CD14-positive monocyte (primary cell): ENCODE results near the gene ANTXRL. TPM values are rescaled to one million over a fixed set of nuclear protein-coding genes. Genes with fewer than 3 reads are reported as not detected.
"Not testable (repeated sequence)": the region's sequence is repeated elsewhere in the genome, so short reads cannot be mapped to it uniquely, and the experiment has no call there.

Experiments used
- DNase-seq, 3 donors: peaks; one replicate each; pipeline ENCODE4 v3.0.0-alpha.2; 2011 to 2022
- H2AFZ ChIP-seq: 2 replicates; pipeline ENCODE4 v1.6.0; 2012; ENCODE audit warnings: mild to moderate bottlenecking, low read depth, low read length, inconsistent platforms; ENCODE audit not compliant: insufficient read depth, poor library complexity, severe bottlenecking
- H3K27ac ChIP-seq, 2 donors: 1 replicate in 1 of 2; 2 replicates in 1 of 2; pipeline ENCODE4 v1.5.1; 2012 to 2013; ENCODE audit warnings: low read length in 2 of 2, control low read depth in 1 of 2, inconsistent platforms in 1 of 2, low read depth in 1 of 2, mild to moderate bottlenecking in 1 of 2
- H3K27me3 ChIP-seq, 2 donors: one replicate each; pipeline versions ENCODE4 v1.6.0 to v1.6.1; 2011 to 2013; ENCODE audit warnings: low read length in 2 of 2; ENCODE audit not compliant: control insufficient read depth in 2 of 2, insufficient read depth in 2 of 2
- H3K36me3 ChIP-seq, 2 donors: replicated peaks in 1 of 2; 1 replicate in 1 of 2; 2 replicates in 1 of 2; pipeline versions ENCODE4 v1.5.1 to v1.6.1; 2012 to 2013; ENCODE audit warnings: low read length in 2 of 2, control low read depth in 1 of 2, inconsistent platforms in 1 of 2, mild to moderate bottlenecking in 1 of 2; ENCODE audit not compliant: insufficient read depth in 2 of 2, control insufficient read depth in 1 of 2
- H3K4me1 ChIP-seq, 2 donors: 1 replicate in 1 of 2; 2 replicates in 1 of 2; pipeline versions ENCODE4 v1.5.1 to v1.6.1; 2012 to 2013; ENCODE audit warnings: low read length in 2 of 2, control low read depth in 1 of 2, inconsistent platforms in 1 of 2, mild to moderate bottlenecking in 1 of 2, moderate library complexity in 1 of 2; ENCODE audit not compliant: insufficient read depth in 2 of 2, control insufficient read depth in 1 of 2
- H3K4me2 ChIP-seq: replicated peaks from 2 replicates; pipeline ENCODE3; 2012; ENCODE audit warnings: low read length, moderate library complexity, mild to moderate bottlenecking; ENCODE audit not compliant: poor library complexity, severe bottlenecking; ENCODE audit errors: extremely low read depth
- H3K4me3 ChIP-seq, 3 experiments: fragments of 200-600 bp in 1 of 3; sonication (generic) in 1 of 3; replicated peaks in 1 of 3; 1 replicate in 2 of 3; 2 replicates in 1 of 3; pipeline ENCODE4 v1.5.1; 2011 to 2013; ENCODE audit warnings: low read length in 3 of 3, mild to moderate bottlenecking in 3 of 3, control low read depth in 2 of 3, low read depth in 2 of 3, inconsistent platforms in 1 of 3, moderate library complexity in 1 of 3
- H3K79me2 ChIP-seq: 2 replicates; pipeline ENCODE4 v1.6.0; 2012; ENCODE audit warnings: mild to moderate bottlenecking, control low read depth, inconsistent platforms, low read length, moderate library complexity; ENCODE audit not compliant: insufficient read depth
- H3K9ac ChIP-seq: 2 replicates; pipeline ENCODE4 v1.6.0; 2017; ENCODE audit warnings: low read length, mild to moderate bottlenecking; ENCODE audit not compliant: insufficient read depth, poor library complexity, severe bottlenecking
- H3K9me3 ChIP-seq, 2 donors: replicated peaks in 1 of 2; 1 replicate in 1 of 2; 2 replicates in 1 of 2; pipeline versions ENCODE4 v1.5.1 to v1.6.1; 2012 to 2013; ENCODE audit warnings: low read length in 2 of 2, control low read depth in 1 of 2; ENCODE audit not compliant: control insufficient read depth in 1 of 2, insufficient read depth in 1 of 2
- H4K20me1 ChIP-seq: 2 replicates; pipeline ENCODE4 v1.6.0; 2012; ENCODE audit warnings: mild to moderate bottlenecking, low read length, control low read depth, moderate library complexity; ENCODE audit not compliant: insufficient read depth
- H3K27ac Mint-ChIP-seq, 7 donors: one replicate each; pipeline ENCODE4 v1.8.0; 2020; ENCODE audit warnings: mild to moderate bottlenecking in 7 of 7, mixed read lengths in 7 of 7, moderate library complexity in 6 of 7, inconsistent platforms in 2 of 7
- H3K27me3 Mint-ChIP-seq, 3 donors: one replicate each; pipeline ENCODE4 v1.8.0; 2021 to 2022; ENCODE audit warnings: low read depth in 3 of 3, mild to moderate bottlenecking in 3 of 3, mixed read lengths in 3 of 3, moderate library complexity in 3 of 3, inconsistent platforms in 1 of 3
- H3K36me3 Mint-ChIP-seq, 2 donors: one replicate each; pipeline ENCODE4 v1.8.0; 2020; ENCODE audit warnings: mixed read lengths in 2 of 2, inconsistent platforms in 1 of 2, mild to moderate bottlenecking in 1 of 2
- H3K4me1 Mint-ChIP-seq: one replicate; pipeline ENCODE4 v1.8.0; 2020; ENCODE audit warnings: mild to moderate bottlenecking, mixed read lengths
- H3K4me3 Mint-ChIP-seq, 2 donors: one replicate each; pipeline ENCODE4 v1.8.0; 2020; ENCODE audit warnings: mild to moderate bottlenecking in 2 of 2, mixed read lengths in 2 of 2, moderate library complexity in 1 of 2
- H3K9me3 Mint-ChIP-seq, 7 donors: one replicate each; pipeline ENCODE4 v1.8.0; 2020 to 2022; ENCODE audit warnings: mixed read lengths in 7 of 7, mild to moderate bottlenecking in 6 of 7, moderate library complexity in 6 of 7, inconsistent platforms in 2 of 7
- CTCF ChIP-seq: fragments of 200-600 bp; IDR thresholded peaks from one replicate; pipeline ENCODE4 v1.8.0; 2022; ENCODE audit warnings: antibody characterized with exemption, mild to moderate bottlenecking
- WGBS: methylation state at CpG from one replicate; pipeline ENCODE4 v1.1.5; 2013; ENCODE audit warnings: missing lambda C conversion rate; ENCODE audit not compliant: insufficient coverage; 5-methylcytosine and 5-hydroxymethylcytosine counted together
- intact Hi-C, 2 donors: fragments of 100-400 bp; cut with micrococcal nuclease; formaldehyde crosslinking; loops; one replicate each; pipeline versions ENCODE4 v1.15.0 to v1.15.1; 2023
- polyA plus RNA-seq, 3 donors: library from polyadenylated mRNA; depleted of rRNA in 1 of 3; unstranded in 2 of 3; stranded (reverse) in 1 of 3; fragments of 300-500 nt in 2 of 3; fragments of >200 nt in 1 of 3; fragmentation: Illumina TruSeq in 2 of 3; gene quantifications; 1 replicate in 2 of 3; 2 replicates in 1 of 3; pipeline ENCODE4 v1.2.3, GENCODE V29; 2012 to 2021

Gene ANTXRL
- polyA plus RNA-seq, 3 donors = not detected

DNA sequence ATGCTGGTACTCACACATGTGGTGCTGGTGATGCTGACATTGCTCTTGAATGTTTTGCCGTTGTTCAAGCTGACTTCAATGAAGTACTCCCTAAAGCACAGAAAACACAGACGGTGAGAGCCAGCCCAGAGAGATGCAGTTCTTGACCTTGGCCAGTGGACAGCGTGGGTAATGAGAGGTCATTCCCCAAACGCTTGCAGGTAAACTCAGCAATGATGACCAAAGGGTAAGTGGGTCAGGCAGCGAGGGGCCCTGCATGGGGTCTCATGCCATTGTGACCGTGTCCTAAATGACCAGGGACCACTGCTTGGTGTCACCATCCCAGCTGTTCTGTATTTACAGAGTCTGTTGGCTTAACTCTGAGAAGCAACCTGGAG lies 32.8 kb upstream of the ANTXRL start:
- Histone ChIP-seq H3K4me2 (no peak overlapping the region), H3K36me3 (no peaks in the 10 kb centered on the region), H3K9ac (no peak overlapping the region), H3K27me3 (no peaks in the 10 kb centered on the region), H3K4me3 (no peak overlapping the region), H3K79me2 (no peaks in the 10 kb centered on the region), H3K27ac (no peak overlapping the region), H2AFZ (no peak overlapping the region), H3K4me1 (peaks cover 4 to 6% of the 10 kb centered on the region in 2 donors), H4K20me1 (no peaks in the 10 kb centered on the region), H3K9me3 (no peaks in the 10 kb centered on the region)
- Mint-ChIP-seq H3K27ac (no peak overlapping the region), H3K9me3 (no peaks in the 10 kb centered on the region), H3K27me3 (no peaks in the 10 kb centered on the region), H3K4me1 (peaks cover 6% of the 10 kb centered on the region), H3K4me3 (no peak overlapping the region), H3K36me3 (no peaks in the 10 kb centered on the region)
- intact Hi-C loops = no loop called here
- 98% methylated on average over 6 of the region's 6 CpGs for WGBS
- no peak for DNase-seq
- TF ChIP-seq CTCF = no peak

GRCh38 chr10:46254467-46254866 lies 32.3 kb upstream of the ANTXRL start:
- Mint-ChIP-seq H3K27me3 (no peaks in the 10 kb centered on the region), H3K36me3 (no peaks in the 10 kb centered on the region), H3K4me1 (peaks cover 6% of the 10 kb centered on the region), H3K4me3 (no peak overlapping the region), H3K9me3 (no peaks in the 10 kb centered on the region), H3K27ac (peak overlapping the region in 1 of 7 donors; percentile 54)
- H3K79me2 ChIP-seq = no peaks in the 10 kb centered on the region
- peaks cover 4 to 6% of the 10 kb centered on the region in 2 donors for H3K4me1 ChIP-seq
- H3K36me3 ChIP-seq = no peaks in the 10 kb centered on the region
- intact Hi-C loops = no loop called here
- H3K27me3 ChIP-seq = no peaks in the 10 kb centered on the region
- H4K20me1 ChIP-seq = no peaks in the 10 kb centered on the region
- H3K4me2 ChIP-seq = no peak overlapping the region
- no peak for DNase-seq
- WGBS = 92% methylated on average over 2 of the region's 4 CpGs
- H3K4me3 ChIP-seq = no peak overlapping the region
- no peak overlapping the region for H3K27ac ChIP-seq
- H3K9me3 ChIP-seq = no peaks in the 10 kb centered on the region
- H3K9ac ChIP-seq = no peak overlapping the region
- no peak overlapping the region for H2AFZ ChIP-seq
- no peak for TF ChIP-seq CTCF

- H3K36me3 Mint-ChIP-seq, H3K36me3 ChIP-seq, intact Hi-C loops, H2AFZ ChIP-seq, H3K9ac ChIP-seq, H3K79me2 ChIP-seq, H3K4me3 ChIP-seq, H3K4me3 Mint-ChIP-seq, H3K9me3 Mint-ChIP-seq, H3K4me2 ChIP-seq, H3K27ac ChIP-seq, H3K4me1 Mint-ChIP-seq, H4K20me1 ChIP-seq, H3K9me3 ChIP-seq, H3K27me3 ChIP-seq, DNase-seq, H3K27me3 Mint-ChIP-seq, H3K4me1 ChIP-seq: not testable (repeated sequence)
- WGBS = 93% methylated on average over 2 of the region's 3 CpGs
- H3K27ac Mint-ChIP-seq = peak overlapping the region in 2 of 7 donors; percentile 46 to 53
These were observed 31.6 kb upstream of the ANTXRL start for GRCh38 chr10:46255210-46255609.
